Hippocampal formation (tissue), 2 donors: ENCODE data around the gene ADRA2B.

Experiments used
- DNase-seq, 2 donors: peaks; one replicate each; lab custom pipeline; 2025; lab: John Stamatoyannopoulos, UW

ADRA2B gene

GRCh38 chr2:96105152-96105915 lies 11.0 kb downstream of the ADRA2B start:
- no peak for DNase-seq

GRCh38 chr2:96104487-96104861 lies 11.9 kb downstream of the ADRA2B start:
- DNase-seq: no peak

GRCh38 chr2:96103761-96104486 lies 12.4 kb downstream of the ADRA2B start:
- no peak for DNase-seq

GRCh38 chr2:96103187-96103601 lies 13.2 kb downstream of the ADRA2B start:
- DNase-seq: no peak

- no peak for DNase-seq
These were observed 13.7 kb downstream of the ADRA2B start for GRCh38 chr2:96102596-96103186.

GRCh38 chr2:96100893-96101304 lies 15.5 kb downstream of the ADRA2B start:
- DNase-seq: no peak

- no peak for DNase-seq
These were observed 16.2 kb downstream of the ADRA2B start for GRCh38 chr2:96099861-96100798.

- DNase-seq: no peak
These were observed 17.3 kb downstream of the ADRA2B start for GRCh38 chr2:96098900-96099590.

GRCh38 chr2:96097951-96098823 lies 18.2 kb downstream of the ADRA2B start:
- no peak for DNase-seq

GRCh38 chr2:96097441-96097840 lies 18.9 kb downstream of the ADRA2B start:
- no peak for DNase-seq

- no peak for DNase-seq
These were observed 21.2 kb downstream of the ADRA2B start for GRCh38 chr2:96095116-96095636.

GRCh38 chr2:96093528-96093927 lies 22.8 kb downstream of the ADRA2B start:
- DNase-seq: no peak

- DNase-seq: no peak
These were observed 23.4 kb downstream of the ADRA2B start for GRCh38 chr2:96092951-96093350.

- no peak for DNase-seq
These were observed 23.8 kb downstream of the ADRA2B start for GRCh38 chr2:96092573-96092877.

- no peak for DNase-seq
These were observed 24.4 kb downstream of the ADRA2B start for GRCh38 chr2:96091711-96092572.

GRCh38 chr2:96091141-96091710 lies 25.1 kb downstream of the ADRA2B start:
- no peak for DNase-seq

GRCh38 chr2:96090196-96090926 lies 26.0 kb downstream of the ADRA2B start:
- peak; percentile 20 to 60 for DNase-seq
